Prostate gland (tissue), 2 donors: ENCODE data around the gene TRIO. TPM values are rescaled to one million over a fixed set of nuclear protein-coding genes. Genes with fewer than 3 reads are reported as not detected.

Experiments
- DNase-seq: peaks from one replicate; pipeline ENCODE4 v3.0.0-alpha.2; 2019; ENCODE audit warnings: low spot score
- H3K27ac ChIP-seq, 2 donors: fragments of 200-600 bp; sonication (generic); 2 replicates each; pipeline ENCODE4 v1.5.1; 2017 to 2019
- H3K27me3 ChIP-seq: fragments of 200-600 bp; sonication (generic); replicated peaks from 2 replicates; pipeline ENCODE4 v1.5.1; 2019; ENCODE audit not compliant: insufficient read depth
- H3K36me3 ChIP-seq, 2 donors: fragments of 200-600 bp; sonication (generic); 1 replicate in 1 of 2; 2 replicates in 1 of 2; pipeline versions ENCODE4 v1.5.1 to v1.8.1; 2017 to 2019
- H3K4me1 ChIP-seq: fragments of 200-600 bp; sonication (generic); replicated peaks from 2 replicates; pipeline ENCODE4 v1.5.1; 2019
- H3K4me3 ChIP-seq, 2 donors: fragments of 200-600 bp; sonication (generic); 2 replicates each; pipeline ENCODE4 v1.5.1; 2017 to 2019
- H3K9me3 ChIP-seq: fragments of 200-600 bp; sonication (generic); 2 replicates; pipeline ENCODE4 v1.5.1; 2017
- CTCF ChIP-seq, 4 experiments: fragments of 200-600 bp in 2 of 4; fragments of 450-650 bp in 2 of 4; sonication (generic) in 2 of 4; IDR thresholded peaks; 1 replicate in 3 of 4; 2 replicates in 1 of 4; pipeline ENCODE4 v1.5.1; 2016 to 2019; ENCODE audit warnings: antibody characterized with exemption in 4 of 4, mild to moderate bottlenecking in 2 of 4, moderate library complexity in 2 of 4
- POLR2A ChIP-seq: fragments of 450-650 bp; IDR thresholded peaks from one replicate; pipeline ENCODE4 v1.6.1; 2016; ENCODE audit warnings: antibody characterized with exemption, mild to moderate bottlenecking
- POLR2AphosphoS5 ChIP-seq: sonication (generic); formaldehyde crosslinking; IDR thresholded peaks from one replicate; pipeline ENCODE4 v1.6.1; 2017; ENCODE audit warnings: antibody characterized with exemption
- WGBS: methylation state at CpG from one replicate; pipeline ENCODE4 v1.1.5; 2018; 5-methylcytosine and 5-hydroxymethylcytosine counted together
- intact Hi-C: fragments of 100-400 bp; cut with DNase I; formaldehyde crosslinking; loops from one replicate; pipeline ENCODE4 v1.14.2; 2022
- total RNA-seq, 2 donors: library from RNA; depleted of rRNA; stranded (reverse); fragments of >200 nt; gene quantifications; one replicate each; pipeline ENCODE4 v1.1.0, GENCODE V29; 2016

Gene TRIO
- total RNA-seq, 2 donors from 2014 or later: 90.3 to 197 TPM

GRCh38 chr5:14250748-14251701 lies 107.9 kb downstream of the TRIO start:
- no peak for TF ChIP-seq POLR2A
- TF ChIP-seq POLR2AphosphoS5: no peak
- TF ChIP-seq CTCF (IDR thresholded peaks at IDR 0.05): no peak
- H3K27me3 ChIP-seq: no peaks in the 10 kb centered on the region
- DNase-seq: no peak
- H3K9me3 ChIP-seq: no peaks in the 10 kb centered on the region
- intact Hi-C loops: no loop called here
- H3K4me1 ChIP-seq: peaks cover 2% of the 10 kb centered on the region
- no peak overlapping the region for H3K4me3 ChIP-seq
- WGBS: 67% methylated on average over 11 of the region's 11 CpGs
- peak overlapping the region in 1 of 2 donors; percentile 47 for H3K27ac ChIP-seq
- no peaks in the 10 kb centered on the region for H3K36me3 ChIP-seq

GRCh38 chr5:14251733-14252132 lies 108.6 kb downstream of the TRIO start:
- no peaks in the 10 kb centered on the region for H3K9me3 ChIP-seq
- no peak for DNase-seq
- H3K4me3 ChIP-seq: no peak overlapping the region
- H3K27ac ChIP-seq: no peak overlapping the region
- no peaks in the 10 kb centered on the region for H3K27me3 ChIP-seq
- intact Hi-C loops: no loop called here
- no peak for TF ChIP-seq POLR2AphosphoS5
- TF ChIP-seq POLR2A: no peak
- H3K36me3 ChIP-seq: no peaks in the 10 kb centered on the region
- peaks cover 5% of the 10 kb centered on the region for H3K4me1 ChIP-seq

- 87% methylated on average over 4 of the region's 4 CpGs for WGBS
- Histone ChIP-seq H3K36me3 (no peaks in the 10 kb centered on the region), H3K9me3 (no peaks in the 10 kb centered on the region), H3K4me3 (no peak overlapping the region), H3K27ac (no peak overlapping the region), H3K27me3 (no peaks in the 10 kb centered on the region), H3K4me1 (peaks cover 5% of the 10 kb centered on the region)
- intact Hi-C loops: no loop called here
- no peak for DNase-seq
- TF ChIP-seq CTCF (IDR thresholded peaks at IDR 0.05): no peak
Observed at GRCh38 chr5:14252793-14253192, 109.7 kb downstream of the TRIO start.

- Histone ChIP-seq H3K9me3 (no peaks in the 10 kb centered on the region), H3K4me1 (peaks cover 10% of the 10 kb centered on the region), H3K4me3 (no peak overlapping the region), H3K27me3 (no peaks in the 10 kb centered on the region), H3K27ac (no peak overlapping the region), H3K36me3 (no peaks in the 10 kb centered on the region)
- TF ChIP-seq POLR2A: no peak
- no peak for TF ChIP-seq CTCF (IDR thresholded peaks at IDR 0.05)
- no peak for TF ChIP-seq POLR2AphosphoS5
- intact Hi-C loops: loop anchor here (5.0 kb wide), 1 partner anchor 32 kb away; no protein-coding TSS in a partner anchor
- no peak for DNase-seq
- WGBS: 96% methylated on average over 2 of the region's 2 CpGs
Observed at GRCh38 chr5:14254686-14255085, 111.5 kb downstream of the TRIO start.

DNA sequence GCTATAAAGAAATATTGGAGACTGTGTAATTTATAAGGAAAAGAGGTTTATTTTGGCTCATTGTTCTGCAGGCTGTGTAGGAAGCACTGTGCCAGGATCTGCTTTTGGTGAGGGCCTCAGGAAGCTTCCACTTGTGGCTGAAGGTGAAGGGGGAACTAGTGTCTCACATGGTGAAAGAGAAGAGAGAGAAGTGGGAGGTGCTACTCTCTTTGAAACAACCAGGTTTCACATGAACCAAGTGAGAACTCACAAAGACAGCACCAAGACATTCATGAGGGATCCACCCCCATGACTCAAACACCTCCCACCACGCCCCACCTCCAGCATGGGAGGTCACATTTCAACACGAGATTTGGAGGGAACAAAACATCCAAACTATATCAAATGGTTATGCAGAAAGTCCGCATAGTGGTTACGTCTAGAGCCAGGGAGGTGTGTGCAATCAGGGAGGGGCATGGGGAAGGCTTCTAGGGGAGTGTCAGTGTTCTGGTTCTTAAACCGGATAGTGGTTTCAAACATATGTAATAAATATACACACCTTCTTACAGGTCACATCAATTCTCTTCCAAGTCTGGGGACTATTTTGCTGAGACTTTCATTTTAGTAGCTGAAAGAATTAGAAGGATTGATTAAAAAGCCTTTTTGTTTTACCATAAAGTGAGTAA lies 113.0 kb downstream of the TRIO start:
- WGBS: 76% methylated on average over 5 of the region's 5 CpGs
- peaks cover 12% of the 10 kb centered on the region for H3K4me1 ChIP-seq
- no peaks in the 10 kb centered on the region for H3K36me3 ChIP-seq
- no peaks in the 10 kb centered on the region for H3K27me3 ChIP-seq
- TF ChIP-seq POLR2AphosphoS5 (no peak), POLR2A (no peak), CTCF (IDR thresholded peaks at IDR 0.05) (no peak)
- no peaks in the 10 kb centered on the region for H3K9me3 ChIP-seq
- H3K4me3 ChIP-seq: no peak overlapping the region
- intact Hi-C loops: loop anchor here (5.0 kb wide), 1 partner anchor 34 kb away; no protein-coding TSS in a partner anchor
- DNase-seq: no peak
- peak overlapping the region in 1 of 2 donors; percentile 34 for H3K27ac ChIP-seq
